SH-SY5Y (cell line): ENCODE measurements around the gene STON2.

ENCODE experiments used
- GATA2 ChIP-seq: IDR thresholded peaks from 2 replicates; pipeline ENCODE4 v1.6.1; 2011; ENCODE audit warnings: mild to moderate bottlenecking, low read depth, low read length
- GATA3 ChIP-seq: IDR thresholded peaks from 2 replicates; pipeline ENCODE4 v1.6.1; 2011; ENCODE audit warnings: low read depth, mild to moderate bottlenecking, low read length, moderate library complexity

DNA sequence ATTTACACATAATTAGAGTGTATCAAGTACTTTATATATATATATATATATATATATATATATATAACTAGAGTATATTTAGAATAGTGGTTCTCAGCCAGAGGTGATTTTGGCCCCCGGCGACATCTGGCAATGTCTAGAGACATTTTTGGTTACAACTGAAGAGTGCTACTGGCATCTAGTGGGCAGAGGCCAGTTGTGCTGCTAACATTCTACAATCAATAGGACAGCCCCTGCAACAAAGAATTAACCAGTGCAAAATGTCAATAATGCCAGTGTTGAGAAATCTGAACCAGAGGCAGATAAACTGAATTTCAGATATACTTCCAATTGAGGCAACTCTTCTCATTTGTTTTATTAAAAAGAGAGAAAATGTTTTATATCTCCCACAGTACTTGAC lies 188.3 kb downstream of the STON2 start:
- TF ChIP-seq GATA2 (no peak), GATA3 (no peak)
